Adrenal gland (tissue), 5 donors: Measurements from ENCODE around the gene CLDN11.

ENCODE experiments used
- CTCF ChIP-seq, 6 experiments: fragments of 450-650 bp in 4 of 6; fragments of 200-600 bp in 2 of 6; sonication (generic) in 1 of 6; IDR thresholded peaks; 1 replicate in 5 of 6; 2 replicates in 1 of 6; pipeline versions ENCODE4 v1.5.1 to v1.8.0; 2016 to 2021; ENCODE audit warnings: antibody characterized with exemption in 6 of 6, mild to moderate bottlenecking in 2 of 6, moderate library complexity in 1 of 6
- POLR2A ChIP-seq, 2 donors: fragments of 450-650 bp; IDR thresholded peaks; one replicate each; pipeline ENCODE4 v1.6.1; 2017; ENCODE audit warnings: antibody characterized with exemption in 2 of 2, mild to moderate bottlenecking in 2 of 2, moderate library complexity in 1 of 2
- donor health status: DM: no; HTN: no; CAD: no.

- no peak for TF ChIP-seq CTCF (IDR thresholded peaks at IDR 0.05)
- no peak for TF ChIP-seq POLR2A (IDR thresholded peaks at IDR 0.05)
Observed at GRCh38 chr3:170421758-170422157, 3.1 kb downstream of the CLDN11 start.
